Measurements from ENCODE around the gene DPP6.
"Not testable (repeated sequence)": the region's sequence is repeated elsewhere in the genome, so short reads cannot be mapped to it uniquely, and the experiment has no call there.

Gene DPP6

DNA sequence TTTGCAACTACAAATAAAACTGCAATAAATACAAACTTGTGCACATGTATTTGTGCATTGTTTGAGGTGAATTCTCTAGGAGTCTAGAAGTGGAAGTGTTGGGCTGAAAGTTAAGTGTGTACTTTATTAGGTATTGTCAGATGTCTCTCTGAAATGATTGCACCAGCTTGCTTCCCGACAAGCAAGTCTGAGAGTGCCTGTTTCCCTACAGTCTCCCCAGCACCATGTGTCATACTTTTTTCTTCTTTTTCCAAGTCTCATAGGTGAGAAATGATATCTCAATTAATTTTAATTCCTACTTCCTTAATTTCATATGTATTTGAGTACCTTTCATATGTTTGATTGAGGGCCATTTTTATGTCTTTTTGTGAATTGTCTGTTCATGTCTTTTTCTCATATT is 614.6 kb downstream of the DPP6 start:
- no peak for DNase-seq (ENCODE audit: low read depth)

DNA sequence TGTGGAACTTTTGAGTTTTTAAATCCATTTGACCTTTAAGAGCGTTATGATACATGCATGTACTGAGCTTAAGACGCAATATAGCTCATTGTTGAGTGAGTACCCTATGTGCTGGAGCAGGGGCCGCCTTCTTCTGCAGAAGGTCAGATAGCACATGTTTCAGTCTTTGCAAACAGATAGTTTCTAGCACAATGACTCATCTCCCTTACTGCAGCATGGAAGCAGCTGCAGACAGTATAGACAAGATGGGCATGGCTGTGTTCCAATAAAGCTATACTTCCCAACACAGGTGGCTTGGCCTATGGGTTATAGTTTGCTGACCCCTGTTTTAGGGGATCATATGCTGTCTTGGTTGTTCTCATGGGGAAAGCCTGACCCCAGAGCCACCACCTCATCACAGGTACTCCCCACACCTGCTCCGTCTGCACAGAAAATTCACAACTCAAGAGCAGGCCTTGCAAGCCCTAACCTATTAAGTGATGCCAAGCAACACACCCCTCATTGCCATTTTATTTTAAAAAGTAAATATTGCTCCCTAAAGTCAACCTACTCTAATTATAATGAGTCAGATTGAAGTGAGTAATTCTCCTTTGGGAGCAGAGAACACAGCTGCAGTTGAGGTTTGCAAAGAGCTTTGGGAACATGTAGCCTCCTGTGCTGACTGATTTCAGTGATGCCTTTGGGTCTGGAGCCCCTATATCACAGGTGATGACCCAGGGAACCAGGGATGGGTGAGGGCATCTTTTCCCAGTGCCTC is 620.6 kb downstream of the DPP6 start:
- no peak for DNase-seq (ENCODE audit: low read depth)

GRCh38 chr7:154674191-154674590 is 622.0 kb downstream of the DPP6 start:
- no peak for DNase-seq (ENCODE audit: low read depth)

DNA sequence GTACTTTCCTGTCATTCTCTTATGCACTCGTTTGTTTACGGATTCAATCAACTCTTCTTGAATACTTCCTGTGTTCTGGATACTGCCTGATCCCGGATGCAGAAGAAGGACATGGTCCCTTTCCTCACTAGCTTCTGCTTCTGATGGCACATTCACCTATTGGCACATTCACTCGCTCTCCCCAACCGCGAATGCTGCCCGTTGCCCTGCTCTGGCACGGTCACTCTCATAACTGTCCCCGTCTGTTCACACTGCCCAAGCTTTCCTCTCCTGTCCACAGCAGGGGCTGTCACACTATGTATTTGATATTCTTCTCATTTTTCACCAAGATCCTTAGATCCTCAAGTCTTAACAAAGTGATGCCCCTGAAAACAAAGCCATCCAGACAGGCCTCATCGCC is 623.4 kb downstream of the DPP6 start:
- DNase-seq (ENCODE audit: low read depth): no peak

DNA sequence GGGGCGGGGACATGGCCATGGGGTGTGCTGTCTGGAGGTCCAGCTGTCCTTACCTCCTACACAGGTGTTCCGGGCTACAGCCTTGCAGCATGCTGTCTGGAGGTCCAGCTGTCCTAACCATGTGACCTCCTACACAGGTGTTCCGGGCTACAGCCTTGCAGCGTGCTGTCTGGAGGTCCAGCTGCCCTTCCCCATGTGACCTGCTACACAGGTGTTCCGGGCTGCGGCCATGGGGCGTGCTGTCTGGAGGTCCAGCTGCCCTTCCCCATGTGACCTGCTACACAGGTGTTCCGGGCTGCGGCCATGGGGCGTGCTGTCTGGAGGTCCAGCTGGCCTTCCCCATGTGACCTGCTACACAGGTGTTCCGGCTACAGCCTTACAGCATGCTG is 623.8 kb downstream of the DPP6 start:
- not testable (repeated sequence) for DNase-seq (ENCODE audit: low read depth)

DNA sequence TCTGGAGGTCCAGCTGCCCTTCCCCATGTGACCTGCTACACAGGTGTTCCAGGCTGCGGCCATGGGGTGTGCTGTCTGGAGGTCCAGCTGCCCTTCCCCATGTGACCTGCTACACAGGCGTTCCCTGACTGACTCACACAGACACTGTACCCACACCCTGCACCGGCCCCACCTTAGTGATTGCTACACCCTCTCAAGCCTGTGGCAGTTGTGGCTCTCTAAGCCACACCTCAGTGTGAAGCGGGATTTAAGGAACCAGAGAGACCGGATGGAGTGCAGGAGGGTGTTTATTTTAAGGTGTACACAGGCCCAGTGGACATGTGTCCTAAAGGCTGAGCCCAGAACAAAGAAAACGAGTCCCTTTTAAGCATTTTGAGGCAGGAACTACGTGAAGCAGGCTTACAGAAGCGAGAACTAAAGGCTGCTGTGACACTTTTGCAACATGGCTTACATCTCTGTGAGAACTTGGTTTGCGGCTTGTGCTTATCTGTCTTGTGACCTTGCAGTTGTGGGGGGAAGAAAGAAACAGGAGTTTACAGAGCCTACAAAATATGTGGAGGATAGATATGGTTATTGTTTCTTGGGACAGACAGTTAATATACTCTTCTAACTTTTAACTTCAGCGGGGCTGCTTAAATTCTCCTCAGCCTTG is 624.4 kb downstream of the DPP6 start:
- no peak for DNase-seq (ENCODE audit: low read depth)

GRCh38 chr7:154677454-154677853 is 625.3 kb downstream of the DPP6 start:
- DNase-seq (ENCODE audit: low read depth): no peak

DNA sequence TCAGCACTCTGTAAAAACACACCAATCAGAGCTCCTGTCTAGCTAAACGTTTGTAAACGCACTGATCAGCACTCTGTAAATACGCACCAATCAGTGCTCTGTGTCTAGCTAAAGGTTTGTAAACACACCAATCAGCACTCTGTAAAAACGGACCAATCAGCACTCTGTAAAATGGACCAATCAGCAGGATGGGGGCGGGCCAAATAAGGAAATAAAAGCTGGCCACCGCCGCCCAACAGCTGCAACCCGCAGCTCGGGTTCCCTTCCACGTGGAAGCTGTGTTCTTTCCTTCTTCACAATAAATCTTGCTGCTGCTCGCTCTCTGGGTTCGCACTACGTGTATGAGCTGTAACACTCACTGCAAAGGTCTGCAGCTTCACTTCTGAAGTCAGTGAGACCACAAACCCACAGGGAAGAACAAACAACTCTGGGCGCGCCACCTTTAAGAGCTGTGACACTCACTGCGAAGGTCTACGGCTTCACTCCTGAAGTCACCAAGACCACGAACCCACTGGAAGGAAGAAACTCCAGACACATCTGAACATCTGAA is 625.9 kb downstream of the DPP6 start:
- DNase-seq (ENCODE audit: low read depth): not testable (repeated sequence)

- no peak for DNase-seq (ENCODE audit: low read depth)
Observed at GRCh38 chr7:154679379-154680053, 627.3 kb downstream of the DPP6 start.

DNA sequence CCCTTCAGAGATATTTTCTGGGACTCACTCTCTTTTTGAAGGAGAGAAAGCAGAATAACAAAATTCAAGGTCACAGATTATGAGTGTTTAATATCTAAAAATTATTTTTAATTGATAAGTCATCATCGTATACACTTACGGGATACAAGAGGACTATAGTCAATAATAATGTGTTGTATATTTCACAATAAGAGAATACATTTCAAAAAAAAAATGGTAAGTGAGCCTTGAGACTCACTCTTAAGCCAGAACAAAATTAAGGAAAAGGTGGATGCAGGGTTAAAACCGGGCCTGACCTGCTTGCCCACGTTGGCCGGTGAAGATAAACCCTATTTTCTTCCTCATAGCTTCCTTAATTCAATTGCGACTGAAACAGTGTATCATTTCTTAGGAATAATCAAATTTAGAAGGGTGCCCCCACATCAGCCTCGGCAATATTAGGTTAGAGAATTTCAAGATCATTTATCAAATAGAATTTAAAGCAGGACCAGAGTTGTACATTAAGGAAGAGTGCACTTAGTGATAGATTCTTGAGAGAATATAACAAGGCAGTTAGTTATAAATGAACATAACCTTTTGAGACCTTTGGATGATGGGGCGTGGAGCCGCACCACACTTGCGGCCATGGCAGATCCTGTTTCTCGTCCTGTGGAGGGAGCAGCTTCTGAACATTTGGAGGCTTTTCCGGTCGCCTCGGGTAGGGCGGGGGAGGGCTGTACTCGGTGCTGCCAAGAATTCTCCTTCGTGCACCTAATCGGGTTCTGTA is 628.9 kb downstream of the DPP6 start:
- no peak for DNase-seq (ENCODE audit: low read depth)

- DNase-seq (ENCODE audit: low read depth): no peak
Observed at GRCh38 chr7:154682003-154682402, 629.8 kb downstream of the DPP6 start.

DNA sequence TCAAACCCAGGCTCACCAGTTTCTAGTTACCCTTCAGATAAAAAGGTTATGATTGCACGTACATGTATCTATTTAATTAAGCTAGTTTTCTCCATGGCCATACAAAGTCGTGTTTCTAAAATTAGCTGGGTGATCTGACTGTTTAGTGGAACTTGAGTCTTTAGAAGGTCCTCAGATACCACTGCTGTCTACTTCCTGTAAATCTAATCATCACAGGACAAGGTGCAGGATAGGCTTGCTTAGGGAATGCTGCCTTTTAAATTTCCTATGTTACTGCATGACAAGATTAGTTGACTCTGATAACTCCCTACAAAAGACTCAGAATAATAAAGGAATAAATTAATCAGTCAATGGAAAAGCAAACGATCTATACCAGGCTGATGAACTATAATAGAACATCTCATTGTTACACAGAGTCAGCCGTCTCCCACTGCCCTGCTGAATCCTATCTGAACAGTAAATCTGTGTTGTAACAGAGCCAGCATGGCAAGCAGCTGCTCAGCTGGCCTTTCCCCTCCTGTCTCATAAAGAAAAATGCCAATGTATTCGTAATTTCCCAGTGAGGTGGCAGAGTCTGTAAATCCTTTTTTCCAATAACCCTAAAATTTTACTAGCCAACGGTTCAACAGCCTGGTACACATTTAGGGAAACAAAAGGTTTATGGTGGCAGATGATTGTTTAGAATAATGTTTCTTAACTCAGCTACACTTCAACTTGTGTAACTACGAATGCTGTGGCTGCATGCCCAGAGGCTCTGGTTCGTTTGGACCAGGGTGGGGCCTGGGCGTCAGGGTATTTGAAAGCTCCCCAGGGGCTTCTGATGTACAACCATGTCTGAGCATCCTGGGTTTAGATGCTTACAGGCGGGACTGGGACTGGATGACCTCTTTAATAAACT is 632.7 kb downstream of the DPP6 start:
- DNase-seq (ENCODE audit: low read depth): no peak

- DNase-seq (ENCODE audit: low read depth): no peak
Observed at GRCh38 chr7:154685564-154685901, 633.3 kb downstream of the DPP6 start.

GRCh38 chr7:154686305-154686704 is 634.1 kb downstream of the DPP6 start:
- DNase-seq (ENCODE audit: low read depth): no peak

- DNase-seq (ENCODE audit: low read depth): no peak
Observed at GRCh38 chr7:154688952-154689351, 636.8 kb downstream of the DPP6 start.

- DNase-seq (ENCODE audit: low read depth): no peak
Observed at GRCh38 chr7:154690411-154690810, 638.2 kb downstream of the DPP6 start.

DNA sequence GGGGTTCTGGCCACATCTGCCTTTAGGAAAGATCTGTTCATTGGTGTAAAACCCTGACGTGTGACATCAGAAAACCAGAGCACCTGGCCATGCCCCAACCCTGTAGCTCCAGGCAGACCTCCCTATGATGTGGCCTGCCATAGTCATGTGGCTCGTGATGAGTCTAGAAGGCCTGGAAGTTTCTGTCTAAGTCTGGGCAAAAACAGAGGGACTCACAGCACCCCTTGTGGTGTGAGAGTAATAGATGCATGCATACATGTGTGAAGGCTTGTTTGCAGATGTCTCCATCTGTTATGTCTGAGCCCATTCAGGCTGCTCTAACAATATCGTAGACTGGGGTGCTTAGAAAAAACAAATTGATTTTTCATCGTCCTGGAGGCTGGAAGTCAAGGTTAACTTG is 641.5 kb downstream of the DPP6 start:
- no peak for DNase-seq (ENCODE audit: low read depth)

- DNase-seq (ENCODE audit: low read depth): no peak
Observed at GRCh38 chr7:154695836-154696235, 643.6 kb downstream of the DPP6 start.

GRCh38 chr7:154696556-154696955 is 644.4 kb downstream of the DPP6 start:
- DNase-seq (ENCODE audit: low read depth): no peak

DNA sequence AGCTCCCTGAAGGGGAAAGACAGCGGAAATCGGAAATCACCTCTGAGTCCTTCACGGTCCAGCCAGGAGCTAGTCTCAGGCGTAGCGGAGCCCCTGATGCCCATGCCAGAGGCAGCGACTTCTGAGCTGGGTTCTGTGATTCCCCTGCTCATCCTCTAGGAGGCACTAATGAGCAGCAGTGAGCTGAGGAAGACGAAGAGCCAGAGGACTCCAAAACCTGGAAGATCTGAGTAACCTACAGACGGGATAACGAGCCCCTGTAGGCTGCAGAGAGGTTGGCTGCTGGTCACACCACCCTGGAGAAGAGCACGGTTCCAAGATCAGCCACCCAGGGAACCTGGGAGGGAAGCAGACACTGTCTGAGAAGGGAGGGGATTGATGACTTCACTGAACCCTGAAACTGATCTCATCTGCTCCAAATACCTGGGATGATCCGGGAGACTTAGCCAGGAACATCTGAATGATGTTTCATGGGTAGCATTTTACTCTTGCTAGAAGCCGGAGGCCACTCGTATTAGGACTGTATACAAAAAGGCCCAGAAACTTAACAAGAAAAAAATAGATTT is 646.6 kb downstream of the DPP6 start:
- DNase-seq (ENCODE audit: low read depth): no peak

DNA sequence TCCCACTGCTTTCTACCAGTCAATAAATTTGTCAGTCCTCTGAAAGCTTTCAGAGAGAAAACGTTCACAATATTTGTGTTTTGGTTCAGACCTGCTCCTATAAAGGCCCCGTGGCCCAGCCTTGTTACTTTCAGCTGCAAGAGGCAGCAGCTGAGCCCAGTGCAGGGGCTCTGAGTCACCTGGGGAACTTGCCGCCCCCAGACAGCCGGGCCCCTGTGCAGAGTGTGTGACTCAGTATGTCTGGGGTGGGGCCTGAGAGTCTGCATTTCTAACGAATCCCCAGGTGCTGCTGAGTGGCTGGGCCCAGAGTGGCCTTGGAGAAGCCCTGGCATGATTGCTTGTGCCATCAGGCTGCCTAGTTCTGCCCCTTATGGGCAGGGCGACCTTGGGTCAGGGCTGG is 647.2 kb downstream of the DPP6 start:
- no peak for DNase-seq (ENCODE audit: low read depth)
